OCI-LY7 (cell line): Measurements from ENCODE around the gene NEMF.

Source experiments
- CTCF ChIP-seq: fragments of 200-600 bp; sonication (generic); conservative IDR thresholded peaks from 2 replicates; pipeline ENCODE4 v1.5.1; 2014; ENCODE audit warnings: mild to moderate bottlenecking, antibody characterized with exemption, low read length, moderate library complexity, mixed read lengths
- EZH2phosphoT487 ChIP-seq: fragments of 200-600 bp; sonication (generic); IDR thresholded peaks from 2 replicates; pipeline ENCODE4 v1.6.1; 2018; ENCODE audit warnings: low read depth, borderline replicate concordance, mild to moderate bottlenecking, mixed run types, antibody characterized with exemption, low read length, moderate library complexity, mixed read lengths

- TF ChIP-seq CTCF, result no peak
- no peak for TF ChIP-seq EZH2phosphoT487
Observed at GRCh38 chr14:49778421-49778820, 74.2 kb downstream of the NEMF start.
